NCI-H1105 (cell line): ENCODE data around the gene CLCN6.

ENCODE experiments used
- DNase-seq: peaks from one replicate; lab custom pipeline; 2025; lab: John Stamatoyannopoulos, UW

CLCN6 gene

GRCh38 chr1:11779715-11780379 is 26.1 kb upstream of the CLCN6 start:
- no peak for DNase-seq

GRCh38 chr1:11780380-11781147 is 25.4 kb upstream of the CLCN6 start:
- DNase-seq, result no peak

- no peak for DNase-seq
These were observed 24.7 kb upstream of the CLCN6 start for GRCh38 chr1:11781297-11781696.

GRCh38 chr1:11782127-11782708 is 23.8 kb upstream of the CLCN6 start:
- DNase-seq, result no peak

- DNase-seq, result no peak
These were observed 22.4 kb upstream of the CLCN6 start for GRCh38 chr1:11783556-11783955.

GRCh38 chr1:11784256-11784992 is 21.6 kb upstream of the CLCN6 start:
- no peak for DNase-seq

GRCh38 chr1:11784993-11785769 is 20.8 kb upstream of the CLCN6 start:
- no peak for DNase-seq

GRCh38 chr1:11786168-11786567 is 19.8 kb upstream of the CLCN6 start:
- DNase-seq, result no peak

- DNase-seq, result no peak
These were observed 18.7 kb upstream of the CLCN6 start for GRCh38 chr1:11787251-11787803.

GRCh38 chr1:11787804-11788436 is 18.1 kb upstream of the CLCN6 start:
- DNase-seq, result no peak

- DNase-seq, result no peak
These were observed 17.4 kb upstream of the CLCN6 start for GRCh38 chr1:11788549-11789053.

- no peak for DNase-seq
These were observed 16.6 kb upstream of the CLCN6 start for GRCh38 chr1:11789126-11790067.

- DNase-seq, result no peak
These were observed 15.7 kb upstream of the CLCN6 start for GRCh38 chr1:11790101-11790879.

- no peak for DNase-seq
These were observed 14.9 kb upstream of the CLCN6 start for GRCh38 chr1:11790880-11791715.

- no peak for DNase-seq
These were observed 13.9 kb upstream of the CLCN6 start for GRCh38 chr1:11792106-11792505.

GRCh38 chr1:11793819-11794218 is 12.2 kb upstream of the CLCN6 start:
- no peak for DNase-seq

- DNase-seq, result no peak
These were observed 11.3 kb upstream of the CLCN6 start for GRCh38 chr1:11794446-11795237.
